ENCODE measurements around the gene NLRC5. TPM values are rescaled to one million over a fixed set of nuclear protein-coding genes. Genes with fewer than 3 reads are reported as not detected.

The NLRC5 gene
- total RNA-seq, 1 experiment from 2014 or later, result 2.4 TPM

DNA sequence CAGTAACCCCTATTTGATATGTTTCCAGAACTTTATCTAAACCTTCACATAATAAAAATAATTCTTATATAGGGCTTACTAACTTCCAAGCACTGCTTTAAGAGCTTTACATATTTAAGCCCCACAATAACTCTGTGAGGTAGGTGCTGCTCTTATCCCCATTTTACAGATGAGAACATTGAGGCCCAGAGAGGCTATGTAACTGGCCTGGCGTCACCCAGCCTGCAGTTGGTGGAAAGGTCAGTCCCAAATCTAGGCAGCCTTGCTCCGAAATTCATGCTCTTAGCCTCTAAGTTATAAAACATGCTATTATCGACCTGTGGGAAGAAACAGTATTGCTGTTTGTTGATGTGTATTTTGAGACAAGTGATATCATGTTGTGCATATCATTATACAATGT lies 9.0 kb downstream of the NLRC5 start:
- Histone ChIP-seq H2BK5ac (ENCODE audit: insufficient read length, low read length) (no peak overlapping the region), H3K27me3 (ENCODE audit: insufficient read depth, low read length) (no peaks in the 10 kb centered on the region), H3T11ph (ENCODE audit: low read length) (no peak overlapping the region), H2BK120ac (ENCODE audit: low read depth, low read length, poor library complexity, severe bottlenecking) (no peak overlapping the region), H2AK5ac (ENCODE audit: insufficient read length, low read length) (no peak overlapping the region), H2BK20ac (ENCODE audit: low read depth, low read length, poor library complexity, severe bottlenecking) (no peak overlapping the region), H4K20me1 (ENCODE audit: control insufficient read depth, insufficient read depth, insufficient read length) (no peaks in the 10 kb centered on the region), H3K9ac (ENCODE audit: extremely low read depth, insufficient read length, low read length) (no peak overlapping the region), H3K18ac (ENCODE audit: insufficient read length, low read depth, low read length) (no peak overlapping the region), H3K9me3 (ENCODE audit: control insufficient read depth, low read depth, low read length) (no peaks in the 10 kb centered on the region), H2BK15ac (ENCODE audit: low read depth, low read length) (no peak overlapping the region), H3K56ac (ENCODE audit: insufficient read length, low read depth, low read length) (no peak overlapping the region), H2BK12ac (ENCODE audit: insufficient read length, low read depth, low read length) (no peak overlapping the region), H3K27ac (ENCODE audit: insufficient read length, low read depth, low read length) (no peak overlapping the region), H3K14ac (ENCODE audit: insufficient read depth, low read length) (no peak overlapping the region), H3K4ac (ENCODE audit: low read depth, low read length) (no peak overlapping the region), H3K4me2 (ENCODE audit: insufficient read depth, insufficient read length, low read length) (no peak overlapping the region), H4K91ac (ENCODE audit: insufficient read length, low read depth, low read length) (no peak overlapping the region), H3K79me2 (ENCODE audit: insufficient read depth, low read length) (no peaks in the 10 kb centered on the region), H3K4me1 (ENCODE audit: insufficient read depth, low read length) (no peaks in the 10 kb centered on the region), H3K23me2 (ENCODE audit: insufficient read length, low read depth, low read length, poor library complexity, severe bottlenecking) (no peaks in the 10 kb centered on the region), H3K23ac (ENCODE audit: insufficient read length, low read depth, low read length) (no peak overlapping the region), H2AFZ (ENCODE audit: low read length) (no peak overlapping the region), H4K5ac (ENCODE audit: insufficient read length, low read depth, low read length) (no peak overlapping the region), H3K79me1 (ENCODE audit: insufficient read depth, low read depth, low read length, poor library complexity, severe bottlenecking) (no peaks in the 10 kb centered on the region), H4K8ac (replicated peaks; ENCODE audit: insufficient read length, low read depth, low read length) (no peak overlapping the region)
- DNase-seq, result no peak
- Mint-ChIP-seq H3K4me3 (no peak overlapping the region), H3K36me3 (ENCODE audit: insufficient read depth in 1 of 3, low read depth in 3 of 3) (no peaks in the 10 kb centered on the region), H3K9me3 (peaks cover 0 to 5% of the 10 kb centered on the region in 2 experiments; a peak in 1 of 5 replicates), H3K27me3 (ENCODE audit: low read depth) (peaks cover 18% of the 10 kb centered on the region), H3K27ac (no peak overlapping the region), H3K4me1 (peaks cover 6 to 8% of the 10 kb centered on the region in 2 experiments; a peak in 3 of 4 replicates)
- TF ChIP-seq, protein P1, sequence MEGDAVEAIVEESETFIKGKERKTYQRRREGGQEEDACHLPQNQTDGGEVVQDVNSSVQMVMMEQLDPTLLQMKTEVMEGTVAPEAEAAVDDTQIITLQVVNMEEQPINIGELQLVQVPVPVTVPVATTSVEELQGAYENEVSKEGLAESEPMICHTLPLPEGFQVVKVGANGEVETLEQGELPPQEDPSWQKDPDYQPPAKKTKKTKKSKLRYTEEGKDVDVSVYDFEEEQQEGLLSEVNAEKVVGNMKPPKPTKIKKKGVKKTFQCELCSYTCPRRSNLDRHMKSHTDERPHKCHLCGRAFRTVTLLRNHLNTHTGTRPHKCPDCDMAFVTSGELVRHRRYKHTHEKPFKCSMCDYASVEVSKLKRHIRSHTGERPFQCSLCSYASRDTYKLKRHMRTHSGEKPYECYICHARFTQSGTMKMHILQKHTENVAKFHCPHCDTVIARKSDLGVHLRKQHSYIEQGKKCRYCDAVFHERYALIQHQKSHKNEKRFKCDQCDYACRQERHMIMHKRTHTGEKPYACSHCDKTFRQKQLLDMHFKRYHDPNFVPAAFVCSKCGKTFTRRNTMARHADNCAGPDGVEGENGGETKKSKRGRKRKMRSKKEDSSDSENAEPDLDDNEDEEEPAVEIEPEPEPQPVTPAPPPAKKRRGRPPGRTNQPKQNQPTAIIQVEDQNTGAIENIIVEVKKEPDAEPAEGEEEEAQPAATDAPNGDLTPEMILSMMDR (conservative IDR thresholded peaks at IDR 0.05), result no peak
- no CpG with 5 or more reads among the region's 3 CpGs for WGBS (ENCODE audit: extremely low coverage, insufficient read length, low lambda C conversion rate)

All from H9 (cell line).